ENCODE data around the gene FOXN1.
"Not testable (repeated sequence)": the region's sequence is repeated elsewhere in the genome, so short reads cannot be mapped to it uniquely, and the experiment has no call there.

FOXN1 gene

GRCh38 chr17:28574526-28574925 is 68.4 kb downstream of the FOXN1 start:
- no peak for DNase-seq (ENCODE audit: low spot score)

- DNase-seq (ENCODE audit: low spot score): no peak
Observed at GRCh38 chr17:28575126-28575795, 69.1 kb downstream of the FOXN1 start.

GRCh38 chr17:28576016-28576415 is 69.9 kb downstream of the FOXN1 start:
- not testable (repeated sequence) for DNase-seq (ENCODE audit: low spot score)

DNA sequence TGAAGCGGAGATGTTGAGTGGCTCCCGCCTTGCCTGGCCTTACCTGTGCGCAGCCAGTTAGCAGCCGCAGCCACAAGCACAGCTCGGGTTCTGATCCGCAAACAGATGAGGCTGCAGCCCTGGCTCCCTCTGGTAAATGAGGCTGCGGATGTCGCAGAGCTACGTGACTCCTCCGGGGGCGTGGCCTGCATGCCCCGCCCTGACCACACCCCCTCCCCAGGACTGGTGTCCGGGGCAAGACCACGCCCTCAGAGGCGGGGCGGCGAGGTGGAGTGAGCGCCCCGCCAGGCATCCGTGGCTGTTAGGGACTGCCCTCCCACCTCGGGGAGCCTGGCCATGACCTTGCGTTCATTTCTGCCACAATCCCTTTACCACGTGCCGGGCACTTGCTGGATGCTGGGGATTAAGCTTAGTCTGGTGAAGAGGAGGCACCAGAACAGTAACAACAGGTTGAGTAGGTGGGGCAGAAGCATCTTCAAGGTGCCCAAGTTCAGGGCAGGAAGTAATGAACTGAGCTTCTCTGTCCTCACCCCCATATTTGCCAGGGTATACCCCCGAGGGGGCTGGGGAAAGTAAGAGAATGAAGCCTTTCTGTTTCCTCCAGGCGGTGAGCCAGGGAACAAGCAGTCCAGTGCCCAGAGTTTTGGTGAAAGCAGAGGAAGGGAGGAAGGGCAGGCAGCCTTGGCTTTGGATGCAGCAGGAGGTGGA is 70.8 kb downstream of the FOXN1 start, which contains the start of gene ALDOC:
Gene ALDOC (minus strand): TSS at position 138 of the 708 bp plus-strand sequence. CDS start 1,363 bp downstream, outside the sequence.
- DNase-seq (ENCODE audit: low spot score): peak; percentile 98

- no peak for DNase-seq (ENCODE audit: low spot score)
Observed at GRCh38 chr17:28577466-28577824, 71.3 kb downstream of the FOXN1 start.

- no peak for DNase-seq (ENCODE audit: low spot score)
Observed at GRCh38 chr17:28578246-28579195, 72.4 kb downstream of the FOXN1 start.

DNA sequence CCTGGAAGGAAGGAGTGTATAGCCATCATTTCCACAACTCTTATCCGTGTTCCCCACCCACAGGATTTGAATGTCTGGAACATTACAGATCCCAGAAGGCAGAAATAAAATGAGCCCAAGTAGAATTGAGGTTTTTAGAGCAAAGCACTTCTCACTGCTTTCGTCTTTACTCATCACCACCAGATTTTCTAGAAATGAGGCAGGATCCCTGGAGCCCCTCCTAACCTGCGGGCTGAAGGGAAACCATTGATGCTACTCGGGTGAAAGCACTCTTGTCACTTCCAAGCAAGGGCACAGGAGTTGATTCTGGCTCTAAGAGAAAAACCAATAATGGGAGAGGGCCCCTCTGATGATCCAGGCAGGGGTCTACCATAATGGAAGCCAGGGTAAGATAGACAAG is 73.4 kb downstream of the FOXN1 start:
- no peak for DNase-seq (ENCODE audit: low spot score)

- no peak for DNase-seq (ENCODE audit: low spot score)
Observed at GRCh38 chr17:28580959-28581358, 74.8 kb downstream of the FOXN1 start.

DNA sequence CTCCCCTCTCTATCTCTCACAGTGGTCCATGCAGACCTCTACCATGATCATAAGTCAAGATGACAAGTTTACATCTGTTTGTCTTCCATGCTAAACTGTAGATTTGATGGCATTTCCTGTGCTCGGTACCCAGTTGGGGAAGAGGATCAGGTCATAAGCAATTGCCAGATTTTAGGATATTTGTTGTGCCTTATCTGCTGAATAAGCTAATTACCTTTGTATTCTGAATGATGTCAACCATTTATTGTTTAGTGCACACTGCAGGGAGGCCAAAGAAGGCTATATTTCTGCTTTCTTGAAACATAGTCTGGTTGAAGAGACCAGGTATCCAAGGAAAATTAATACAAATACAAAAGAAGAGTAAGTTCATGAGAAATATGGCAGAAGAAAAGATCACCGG is 76.4 kb downstream of the FOXN1 start:
- DNase-seq (ENCODE audit: low spot score): no peak

DNA sequence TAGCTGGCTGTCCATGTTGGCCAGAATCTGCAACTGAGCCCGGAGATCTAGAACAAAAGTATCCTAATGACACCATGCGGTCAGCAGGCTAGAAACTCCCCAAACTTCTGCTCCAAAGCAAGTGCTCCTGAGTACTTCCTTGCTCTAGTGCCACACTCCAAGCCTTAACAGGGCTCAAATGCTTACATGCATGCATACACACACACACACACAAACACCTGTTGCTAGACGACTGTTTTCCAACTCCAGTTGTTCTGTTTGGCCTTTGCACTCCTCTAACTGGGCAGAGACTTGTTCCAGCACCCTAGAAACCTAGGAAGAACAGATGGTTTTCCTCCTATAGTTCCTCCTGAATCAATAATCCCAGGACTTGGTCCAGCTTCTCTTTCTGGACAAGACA is 78.3 kb downstream of the FOXN1 start:
- no peak for DNase-seq (ENCODE audit: low spot score)

GRCh38 chr17:28585851-28586250 is 79.7 kb downstream of the FOXN1 start:
- no peak for DNase-seq (ENCODE audit: low spot score)

Measured in GM03348 (cell line).